ENCODE measurements around the gene FGD5. TPM values are rescaled to one million over a fixed set of nuclear protein-coding genes. Genes with fewer than 3 reads are reported as not detected.

FGD5 gene
- total and polyA plus RNA-seq, 2 experiments from 2014 or later, result 0.59 to 1.1 TPM

DNA sequence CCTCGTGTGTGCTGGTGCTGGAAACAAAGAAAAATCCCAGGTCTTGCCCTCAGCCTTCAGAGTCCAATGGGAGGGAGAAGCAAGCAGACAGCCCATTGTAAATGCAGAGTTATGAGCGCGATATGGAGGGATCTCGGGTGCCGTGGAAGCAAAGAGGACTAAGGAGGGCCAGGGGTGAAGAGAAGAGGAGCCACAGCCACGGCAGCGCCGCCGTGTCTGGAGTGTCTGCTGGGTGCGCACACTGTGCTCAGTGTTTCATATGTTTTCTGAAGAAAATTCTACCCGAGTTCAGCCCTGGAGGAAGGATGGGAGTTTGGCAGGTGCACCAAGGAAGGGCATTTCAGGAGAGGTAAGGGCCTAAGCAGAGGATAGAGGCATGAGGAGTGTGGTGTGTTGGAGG, 92.9 kb downstream of the FGD5 start:
- Histone ChIP-seq H3K27ac (no peak overlapping the region), H3K4me1 (ENCODE audit: low read depth) (no peaks in the 10 kb centered on the region), H3K4me3 (no peak overlapping the region), H3K9me3 (ENCODE audit: low read depth) (no peaks in the 10 kb centered on the region), H3K27me3 (no peaks in the 10 kb centered on the region), H3K36me3 (no peaks in the 10 kb centered on the region)
- no peak for TF ChIP-seq CTCF (IDR thresholded peaks at IDR 0.05; ENCODE audit: low read depth, low read length)
- DNase-seq (ENCODE audit: low read depth in 1 of 2, low spot score in 1 of 2), result no peak

- Histone ChIP-seq H3K27me3 (no peaks in the 10 kb centered on the region), H3K4me1 (ENCODE audit: low read depth) (no peaks in the 10 kb centered on the region), H3K36me3 (no peaks in the 10 kb centered on the region), H3K4me3 (no peak overlapping the region), H3K27ac (no peak overlapping the region), H3K9me3 (ENCODE audit: low read depth) (no peaks in the 10 kb centered on the region)
- no peak for TF ChIP-seq CTCF (IDR thresholded peaks at IDR 0.05; ENCODE audit: low read depth, low read length)
- DNase-seq (ENCODE audit: low read depth in 1 of 2, low spot score in 1 of 2), result no peak
These were observed 94.5 kb downstream of the FGD5 start for GRCh38 chr3:14913071-14913925.

DNA sequence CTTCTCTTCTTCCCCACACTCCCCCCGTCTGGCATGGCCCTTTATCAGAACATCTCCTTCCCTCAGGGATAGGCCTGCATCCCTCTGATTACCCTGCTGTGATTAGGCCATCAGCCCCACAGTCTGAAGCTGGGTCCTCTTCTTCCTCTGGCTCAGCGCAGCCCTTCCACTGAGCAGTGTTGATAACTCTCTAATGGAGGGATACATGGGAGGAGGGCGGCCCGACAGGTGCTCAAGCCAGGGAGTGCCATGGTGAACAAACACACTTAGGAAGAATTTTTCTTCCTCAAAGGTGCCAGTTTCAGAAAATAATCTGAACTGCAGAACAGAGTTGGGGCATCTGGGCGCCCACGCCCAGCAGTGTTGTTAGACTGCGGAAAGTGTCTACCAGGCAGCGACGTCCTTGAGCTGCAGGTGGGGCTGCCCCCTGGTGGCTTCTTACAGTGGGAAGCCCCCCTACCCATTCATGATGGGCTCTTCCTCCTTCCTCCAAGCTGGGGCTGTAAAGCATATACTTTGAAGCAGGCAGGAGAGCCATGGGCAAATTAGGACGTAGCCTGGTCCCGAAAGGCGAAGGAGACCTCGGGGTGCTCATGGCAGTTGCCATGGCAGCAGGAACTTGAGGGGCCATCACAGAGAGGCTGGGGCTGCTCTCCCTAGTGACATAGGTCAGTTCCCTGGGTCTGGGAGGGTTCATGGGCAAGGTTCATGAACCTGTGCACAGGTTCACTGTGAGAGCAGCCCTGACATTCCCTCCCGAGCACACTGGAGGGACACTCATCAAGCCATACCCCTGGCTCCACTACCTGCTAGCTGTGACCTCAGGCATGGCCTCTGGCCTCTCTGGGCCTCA, 95.4 kb downstream of the FGD5 start:
- H3K36me3 ChIP-seq, result no peaks in the 10 kb centered on the region
- TF ChIP-seq CTCF (IDR thresholded peaks at IDR 0.05; ENCODE audit: low read depth, low read length), result no peak
- H3K4me3 ChIP-seq, result no peak overlapping the region
- DNase-seq (ENCODE audit: low read depth in 1 of 2, low spot score in 1 of 2), result no peak
- no peaks in the 10 kb centered on the region for H3K27me3 ChIP-seq
- no peaks in the 10 kb centered on the region for H3K4me1 ChIP-seq (ENCODE audit: low read depth)
- no peak overlapping the region for H3K27ac ChIP-seq
- H3K9me3 ChIP-seq (ENCODE audit: low read depth), result no peaks in the 10 kb centered on the region

GRCh38 chr3:14914779-14915117, 96.0 kb downstream of the FGD5 start:
- H3K27ac ChIP-seq, result no peak overlapping the region
- no peaks in the 10 kb centered on the region for H3K4me1 ChIP-seq (ENCODE audit: low read depth)
- no peaks in the 10 kb centered on the region for H3K9me3 ChIP-seq (ENCODE audit: low read depth)
- H3K36me3 ChIP-seq, result no peaks in the 10 kb centered on the region
- no peak overlapping the region for H3K4me3 ChIP-seq
- no peak for DNase-seq (ENCODE audit: low read depth in 1 of 2, low spot score in 1 of 2)
- no peak for TF ChIP-seq CTCF (IDR thresholded peaks at IDR 0.05; ENCODE audit: low read depth, low read length)
- no peaks in the 10 kb centered on the region for H3K27me3 ChIP-seq

DNA sequence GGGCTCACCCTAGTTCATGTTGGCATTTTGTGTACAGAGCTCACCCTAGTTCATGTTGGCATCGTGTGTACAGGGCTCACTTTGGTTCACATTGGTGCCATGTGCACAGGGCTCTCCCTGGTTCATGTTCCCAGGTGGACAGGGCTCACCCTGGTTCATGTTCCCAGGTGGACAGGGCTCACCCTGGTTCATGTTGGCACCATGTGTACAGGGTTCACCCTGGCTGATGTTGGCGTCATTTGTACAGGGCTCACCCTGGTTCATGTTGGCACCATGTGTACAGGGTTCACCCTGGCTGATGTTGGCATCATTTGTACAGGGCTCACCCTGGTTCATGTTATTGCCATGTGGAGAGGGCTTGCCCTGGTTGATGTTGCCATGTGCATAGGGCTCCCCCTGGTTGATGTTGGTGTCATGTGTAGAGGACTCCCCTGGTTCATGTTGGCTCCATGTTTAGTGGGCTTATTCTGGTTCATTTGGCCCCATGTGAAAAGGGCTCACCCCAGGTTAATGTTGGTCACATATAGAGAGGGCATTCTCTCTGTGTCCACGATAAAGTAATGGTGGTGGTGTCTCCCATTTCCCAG, 97.0 kb downstream of the FGD5 start:
- no peaks in the 10 kb centered on the region for H3K9me3 ChIP-seq (ENCODE audit: low read depth)
- no peak overlapping the region for H3K4me3 ChIP-seq
- TF ChIP-seq CTCF (IDR thresholded peaks at IDR 0.05; ENCODE audit: low read depth, low read length), result no peak
- no peaks in the 10 kb centered on the region for H3K4me1 ChIP-seq (ENCODE audit: low read depth)
- no peak overlapping the region for H3K27ac ChIP-seq
- peak in 1 of 2 donors; percentile 7 for DNase-seq (ENCODE audit: low read depth in 1 of 2, low spot score in 1 of 2)
- no peaks in the 10 kb centered on the region for H3K36me3 ChIP-seq
- no peaks in the 10 kb centered on the region for H3K27me3 ChIP-seq
